RWPE1 (cell line): ENCODE measurements around the gene SLC6A6.

Experiments used
- CTCF ChIA-PET: fragments of 350-600 bp; sonication (Branson Sonifier 250); formaldehyde crosslinking; extraction: SDS; loops from one replicate; lab custom pipeline; 2021; lab: Yijun Ruan, JAX
- POLR2A ChIA-PET: fragments of 400-600 bp; formaldehyde crosslinking; extraction: SDS; loops from one replicate; lab custom pipeline; 2020; ENCODE audit warnings: antibody characterized with exemption; ENCODE audit not compliant: low non-redundant PET; lab: Yijun Ruan, JAX
- DNase-seq: peaks from one replicate; pipeline ENCODE4 v3.0.0; 2012; ENCODE audit warnings: low spot score
- H3K27ac ChIP-seq: fragments of 450-650 bp; 2 replicates; pipeline ENCODE4 v1.5.1; 2017
- TF ChIP-seq, protein P1 (sequence below): fragments of 450-650 bp; conservative IDR thresholded peaks from 2 replicates; pipeline ENCODE4 v1.5.1; 2017; ENCODE audit warnings: low read depth, mild to moderate bottlenecking

SLC6A6 gene

DNA sequence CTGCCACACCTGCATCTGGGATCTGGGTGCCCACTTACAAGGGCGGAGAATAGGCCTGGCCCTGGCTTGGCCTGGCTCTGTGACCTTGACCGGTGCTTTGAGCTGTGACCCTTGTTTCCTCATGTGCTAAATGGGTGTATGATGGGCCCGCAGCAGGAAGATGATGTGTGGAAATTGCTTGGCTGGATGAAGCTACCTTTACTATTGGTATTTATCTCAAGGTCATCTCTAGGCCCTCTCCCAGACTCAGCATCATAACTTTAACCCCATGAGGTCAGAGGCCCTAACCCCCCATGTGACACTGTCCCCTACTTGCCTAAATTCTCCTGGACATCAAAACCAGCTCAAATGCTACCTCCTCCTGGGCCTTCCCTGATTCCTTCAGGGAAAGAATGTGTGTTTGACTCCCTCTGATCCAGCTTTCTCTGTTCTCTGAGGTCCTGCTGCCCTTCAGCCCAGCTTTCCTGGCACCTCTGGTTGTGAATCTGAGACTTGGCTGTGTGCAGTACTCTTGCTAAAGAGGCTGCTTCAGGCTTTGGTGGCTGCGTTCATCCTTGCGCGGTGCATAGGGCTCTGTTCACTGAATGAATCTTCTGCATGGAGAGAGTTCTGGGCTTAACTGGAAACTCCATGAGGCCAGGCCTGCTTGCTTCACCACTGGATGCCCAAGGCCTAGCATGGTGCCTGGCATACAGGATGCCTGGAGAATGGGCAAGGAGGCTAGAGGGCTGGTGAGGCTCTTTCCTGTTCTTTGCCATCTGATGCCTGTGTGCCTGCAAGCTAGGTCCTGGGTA lies 25.2 kb upstream of the SLC6A6 start:
- TF ChIP-seq, protein P1, sequence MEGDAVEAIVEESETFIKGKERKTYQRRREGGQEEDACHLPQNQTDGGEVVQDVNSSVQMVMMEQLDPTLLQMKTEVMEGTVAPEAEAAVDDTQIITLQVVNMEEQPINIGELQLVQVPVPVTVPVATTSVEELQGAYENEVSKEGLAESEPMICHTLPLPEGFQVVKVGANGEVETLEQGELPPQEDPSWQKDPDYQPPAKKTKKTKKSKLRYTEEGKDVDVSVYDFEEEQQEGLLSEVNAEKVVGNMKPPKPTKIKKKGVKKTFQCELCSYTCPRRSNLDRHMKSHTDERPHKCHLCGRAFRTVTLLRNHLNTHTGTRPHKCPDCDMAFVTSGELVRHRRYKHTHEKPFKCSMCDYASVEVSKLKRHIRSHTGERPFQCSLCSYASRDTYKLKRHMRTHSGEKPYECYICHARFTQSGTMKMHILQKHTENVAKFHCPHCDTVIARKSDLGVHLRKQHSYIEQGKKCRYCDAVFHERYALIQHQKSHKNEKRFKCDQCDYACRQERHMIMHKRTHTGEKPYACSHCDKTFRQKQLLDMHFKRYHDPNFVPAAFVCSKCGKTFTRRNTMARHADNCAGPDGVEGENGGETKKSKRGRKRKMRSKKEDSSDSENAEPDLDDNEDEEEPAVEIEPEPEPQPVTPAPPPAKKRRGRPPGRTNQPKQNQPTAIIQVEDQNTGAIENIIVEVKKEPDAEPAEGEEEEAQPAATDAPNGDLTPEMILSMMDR, result no peak
- DNase-seq, result no peak
- POLR2A ChIA-PET, result no interaction called here
- H3K27ac ChIP-seq, result no peak overlapping the region
- CTCF ChIA-PET, result no interaction called here

DNA sequence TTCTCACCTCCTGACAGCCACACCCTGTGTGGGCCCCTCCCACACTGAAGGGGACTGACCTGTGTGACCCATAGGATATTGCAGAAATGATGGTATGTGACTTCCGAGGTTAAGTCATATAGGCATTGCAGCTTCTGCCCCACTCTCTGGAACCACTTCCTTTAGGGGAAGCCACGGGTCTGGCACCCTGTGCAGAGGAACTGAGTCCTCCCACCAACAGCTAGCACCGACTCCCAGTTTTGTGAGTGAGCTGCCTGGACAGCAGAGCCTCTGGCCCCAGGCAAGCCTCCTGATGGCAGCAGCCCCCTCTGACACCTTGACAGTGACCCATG lies 24.6 kb upstream of the SLC6A6 start:
- CTCF ChIA-PET, result no interaction called here
- POLR2A ChIA-PET, result no interaction called here
- TF ChIP-seq, protein P1, result no peak
- no peak for DNase-seq
- H3K27ac ChIP-seq, result no peak overlapping the region

DNA sequence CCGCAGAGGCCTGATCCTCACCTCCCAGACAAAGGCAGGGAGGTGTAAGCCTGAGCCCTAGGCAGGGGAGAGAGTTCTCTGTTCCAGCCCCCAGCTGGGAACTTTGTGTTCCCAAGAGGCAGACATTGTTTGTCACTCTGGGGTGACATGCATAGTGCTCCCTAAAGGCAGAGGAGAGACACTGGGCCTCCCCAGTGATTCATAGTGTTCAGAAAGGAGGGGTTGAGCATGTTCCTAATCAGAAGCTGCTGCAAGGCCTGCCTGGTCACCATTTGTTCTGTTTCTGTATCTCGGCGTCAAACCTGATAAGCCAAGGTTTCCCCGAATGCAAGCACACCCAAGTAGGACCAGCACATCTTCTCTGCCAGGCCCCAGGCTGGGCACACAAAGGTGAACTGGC lies 24.0 kb upstream of the SLC6A6 start:
- ChIA-PET CTCF (interaction anchor here (0.6 kb wide), 1 partner anchor 31 kb away, joined by 3 read pairs; no protein-coding TSS in a partner anchor), POLR2A (no interaction called here)
- TF ChIP-seq, protein P1, result no peak
- DNase-seq, result no peak
- no peak overlapping the region for H3K27ac ChIP-seq

DNA sequence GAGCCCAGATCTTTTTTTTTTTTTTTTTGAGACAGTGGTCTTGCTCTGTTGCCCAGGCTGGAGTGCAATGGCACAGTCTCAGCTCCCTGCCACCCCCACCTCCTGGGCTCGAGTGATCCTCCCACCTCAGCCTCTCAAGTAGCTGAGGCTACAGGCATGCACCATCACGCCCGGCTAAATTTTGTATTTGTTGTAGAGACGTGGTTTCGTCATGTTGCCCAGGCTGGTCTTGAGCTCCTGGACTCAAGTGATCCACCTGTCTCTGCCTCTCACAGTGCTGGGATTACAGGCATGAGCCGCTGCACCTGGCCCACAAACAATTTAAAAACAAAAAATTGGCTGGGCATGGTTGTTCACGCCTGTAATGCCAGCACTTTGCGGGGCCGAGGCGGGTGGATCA lies 22.6 kb upstream of the SLC6A6 start:
- CTCF ChIA-PET, result interaction anchor here (0.7 kb wide), 1 partner anchor 78 kb away, joined by 10 read pairs; no protein-coding TSS in a partner anchor
- no peak for DNase-seq
- TF ChIP-seq, protein P1, result no peak
- POLR2A ChIA-PET, result no interaction called here
- H3K27ac ChIP-seq, result no peak overlapping the region

DNA sequence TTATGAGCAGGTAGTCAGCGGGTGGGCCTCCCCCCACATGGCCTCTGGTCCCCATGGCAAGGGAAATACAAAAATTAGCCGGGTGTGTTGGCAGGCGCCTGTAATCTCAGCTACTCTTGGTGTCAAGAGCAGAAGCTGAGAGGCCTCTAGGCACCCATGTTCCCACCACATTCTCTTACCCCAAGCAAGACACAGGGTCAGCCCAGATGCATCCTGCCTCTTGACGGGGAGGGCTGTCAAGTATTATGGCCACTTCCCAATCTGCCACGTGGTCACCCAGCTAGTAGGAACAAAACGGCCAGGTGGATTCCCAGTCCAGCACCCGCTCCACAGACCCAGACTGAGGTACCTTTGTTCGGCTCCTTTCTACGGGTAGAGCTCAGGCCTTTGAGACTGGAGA lies 16.2 kb upstream of the SLC6A6 start:
- POLR2A ChIA-PET, result no interaction called here
- DNase-seq, result no peak
- TF ChIP-seq, protein P1, result no peak
- no peak overlapping the region for H3K27ac ChIP-seq
- CTCF ChIA-PET, result no interaction called here

DNA sequence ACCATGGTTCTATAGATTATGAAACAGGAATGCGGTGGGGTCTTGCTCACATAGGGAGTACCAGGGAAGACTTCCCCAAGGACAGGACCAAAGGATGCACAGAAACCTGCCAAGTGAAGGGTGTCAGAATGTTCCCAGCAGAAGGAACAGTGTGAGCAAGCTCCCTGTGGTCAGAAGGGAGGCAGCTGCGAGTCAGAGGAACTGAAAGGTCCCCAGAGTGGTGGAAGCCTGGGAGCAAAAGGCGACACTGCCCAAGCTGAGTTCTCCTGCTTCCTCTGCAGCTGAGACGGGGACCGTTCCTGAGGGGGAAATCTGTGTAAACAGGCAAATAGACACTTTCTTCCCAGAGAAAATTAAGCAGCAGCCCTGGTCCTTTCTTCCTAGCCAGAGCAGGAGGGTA lies 14.2 kb upstream of the SLC6A6 start:
- no peak overlapping the region for H3K27ac ChIP-seq
- TF ChIP-seq, protein P1, result no peak
- ChIA-PET CTCF (no interaction called here), POLR2A (no interaction called here)
- no peak for DNase-seq
